ENCODE results near the gene NPAS3.

DNA sequence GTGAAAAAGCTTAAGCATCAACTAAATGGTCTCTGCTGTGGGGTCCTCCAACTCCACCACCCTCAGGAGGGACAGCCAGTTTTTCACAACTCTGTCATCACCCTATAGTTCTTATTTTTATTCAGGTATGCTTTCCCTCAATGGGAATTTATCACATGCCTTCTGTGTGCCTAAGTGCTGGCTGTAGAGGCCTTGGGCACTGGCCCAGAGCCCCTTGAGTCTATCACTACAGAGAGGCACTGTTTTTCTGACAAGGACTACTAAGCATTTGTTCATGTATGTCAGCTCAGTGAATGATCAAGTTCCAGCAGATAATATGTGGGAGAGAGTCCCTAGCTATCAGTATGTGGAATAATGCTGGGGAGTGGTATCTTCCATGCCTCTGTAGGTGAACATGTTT, 463.9 kb downstream of the NPAS3 start:
- TF ChIP-seq, protein P1, sequence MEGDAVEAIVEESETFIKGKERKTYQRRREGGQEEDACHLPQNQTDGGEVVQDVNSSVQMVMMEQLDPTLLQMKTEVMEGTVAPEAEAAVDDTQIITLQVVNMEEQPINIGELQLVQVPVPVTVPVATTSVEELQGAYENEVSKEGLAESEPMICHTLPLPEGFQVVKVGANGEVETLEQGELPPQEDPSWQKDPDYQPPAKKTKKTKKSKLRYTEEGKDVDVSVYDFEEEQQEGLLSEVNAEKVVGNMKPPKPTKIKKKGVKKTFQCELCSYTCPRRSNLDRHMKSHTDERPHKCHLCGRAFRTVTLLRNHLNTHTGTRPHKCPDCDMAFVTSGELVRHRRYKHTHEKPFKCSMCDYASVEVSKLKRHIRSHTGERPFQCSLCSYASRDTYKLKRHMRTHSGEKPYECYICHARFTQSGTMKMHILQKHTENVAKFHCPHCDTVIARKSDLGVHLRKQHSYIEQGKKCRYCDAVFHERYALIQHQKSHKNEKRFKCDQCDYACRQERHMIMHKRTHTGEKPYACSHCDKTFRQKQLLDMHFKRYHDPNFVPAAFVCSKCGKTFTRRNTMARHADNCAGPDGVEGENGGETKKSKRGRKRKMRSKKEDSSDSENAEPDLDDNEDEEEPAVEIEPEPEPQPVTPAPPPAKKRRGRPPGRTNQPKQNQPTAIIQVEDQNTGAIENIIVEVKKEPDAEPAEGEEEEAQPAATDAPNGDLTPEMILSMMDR (IDR thresholded peaks at IDR 0.05; ENCODE audit: low read length) = no peak
- no peak for TF ChIP-seq EZH2 (optimal IDR thresholded peaks at IDR 0.05; ENCODE audit: low read depth, low read length)
- TF ChIP-seq EZH2phosphoT487 (IDR thresholded peaks at IDR 0.05; ENCODE audit: low read length) = no peak
